SK-N-SH (cell line): ENCODE measurements around the gene SGTB. TPM values are rescaled to one million over a fixed set of nuclear protein-coding genes. Genes with fewer than 3 reads are reported as not detected.

Experiments used
- CTCF ChIA-PET: fragments of 300-600, 350-600 bp; formaldehyde crosslinking; extraction: SDS; loops from one replicate; lab custom pipeline; 2021; lab: Yijun Ruan, JAX
- POLR2A ChIA-PET: fragments of 350-600 bp; sonication (Branson Sonifier 250); formaldehyde crosslinking; extraction: SDS; loops from one replicate; lab custom pipeline; 2020; ENCODE audit warnings: antibody characterized with exemption, inconsistent platforms; lab: Yijun Ruan, JAX
- DNase-seq: peaks from one replicate; pipeline ENCODE4 v3.0.0; 2012
- H2AFZ ChIP-seq: fragments of 200-600 bp; sonication (generic); 2 replicates; pipeline ENCODE4 v1.8.1; 2016; ENCODE audit warnings: antibody characterized with exemption, mild to moderate bottlenecking, low read depth
- H3F3A ChIP-seq: fragments of 200-600 bp; sonication (generic); replicated peaks from 2 replicates; pipeline ENCODE3; 2016; ENCODE audit warnings: antibody characterized with exemption, mild to moderate bottlenecking; ENCODE audit not compliant: insufficient read depth
- H3K27ac ChIP-seq, 2 experiments: fragments of 200-500 bp in 1 of 2; fragments of 200-600 bp in 1 of 2; sonication (Bioruptor generic) in 1 of 2; sonication (generic), shearing (Covaris generic) in 1 of 2; 2 replicates each; pipeline versions ENCODE4 v1.5.1 to v1.6.1; 2014 to 2016; ENCODE audit warnings: low read depth in 2 of 2, inconsistent platforms in 1 of 2, low read length in 1 of 2, mild to moderate bottlenecking in 1 of 2, mixed read lengths in 1 of 2
- H3K27me3 ChIP-seq: fragments of 200-600 bp; sonication (generic), shearing (Covaris generic); 2 replicates; pipeline ENCODE4 v1.6.1; 2016; ENCODE audit warnings: mixed run types; ENCODE audit not compliant: insufficient read depth
- H3K36me3 ChIP-seq, 2 experiments: fragments of 200-500 bp in 1 of 2; fragments of 200-600 bp in 1 of 2; sonication (Bioruptor generic) in 1 of 2; sonication (generic) in 1 of 2; replicated peaks in 1 of 2; 2 replicates each; pipeline versions ENCODE3 to v1.5.1; 2014 to 2016; ENCODE audit warnings: low read length in 1 of 2, mild to moderate bottlenecking in 1 of 2; ENCODE audit not compliant: insufficient read depth in 2 of 2, control insufficient read depth in 1 of 2
- H3K4me1 ChIP-seq, 2 experiments: fragments of 200-500 bp in 1 of 2; fragments of 200-600 bp in 1 of 2; sonication (Bioruptor generic) in 1 of 2; sonication (generic), shearing (Covaris generic) in 1 of 2; 2 replicates each; pipeline versions ENCODE4 v1.5.1 to v1.6.1; 2014 to 2016; ENCODE audit warnings: low read depth in 1 of 2, low read length in 1 of 2, mixed run types in 1 of 2; ENCODE audit not compliant: insufficient read depth in 2 of 2, control insufficient read depth in 1 of 2
- H3K4me2 ChIP-seq: fragments of 200-600 bp; sonication (generic), shearing (Covaris generic); 2 replicates; pipeline ENCODE4 v1.6.1; 2017; ENCODE audit warnings: mixed run types
- H3K4me3 ChIP-seq, 2 experiments: fragments of 200-500 bp in 1 of 2; fragments of 200-600 bp in 1 of 2; sonication (Bioruptor generic) in 1 of 2; sonication (generic), shearing (Covaris generic) in 1 of 2; 2 replicates each; pipeline versions ENCODE4 v1.5.1 to v1.8.1; 2014 to 2016; ENCODE audit warnings: low read depth in 2 of 2, inconsistent platforms in 1 of 2, low read length in 1 of 2, mild to moderate bottlenecking in 1 of 2, mixed read lengths in 1 of 2, moderate library complexity in 1 of 2
- H3K79me2 ChIP-seq: fragments of 200-600 bp; sonication (generic); 2 replicates; pipeline ENCODE4 v1.8.1; 2017; ENCODE audit warnings: mild to moderate bottlenecking; ENCODE audit not compliant: insufficient read depth
- H3K9ac ChIP-seq: fragments of 200-600 bp; sonication (generic); 2 replicates; pipeline ENCODE4 v1.6.1; 2017; ENCODE audit warnings: mixed run types
- H3K9me2 ChIP-seq: fragments of 200-600 bp; sonication (generic); 2 replicates; pipeline ENCODE4 v1.6.1; 2017; ENCODE audit warnings: mixed run types
- H3K9me3 ChIP-seq: fragments of 200-600 bp; sonication (generic); 2 replicates; pipeline ENCODE4 v1.6.1; 2017; ENCODE audit warnings: mixed run types, mild to moderate bottlenecking, moderate library complexity
- H4K20me1 ChIP-seq: fragments of 200-600 bp; sonication (generic); 2 replicates; pipeline ENCODE4 v1.6.1; 2017; ENCODE audit warnings: mild to moderate bottlenecking, mixed run types; ENCODE audit not compliant: insufficient read depth
- CTCF ChIP-seq: fragments of 200-600 bp; sonication (generic); IDR thresholded peaks from 2 replicates; pipeline ENCODE4 v1.6.1; 2017; ENCODE audit warnings: antibody characterized with exemption, mild to moderate bottlenecking, moderate library complexity
- ELF1 ChIP-seq: IDR thresholded peaks from 2 replicates; pipeline ENCODE4 v1.4.0; 2012
- EP300 ChIP-seq, 2 experiments: IDR thresholded peaks; 2 replicates each; pipeline versions ENCODE4 v1.4.0 to v1.6.1; 2012; ENCODE audit warnings: borderline replicate concordance in 1 of 2, low read depth in 1 of 2, low read length in 1 of 2
- FOSL2 ChIP-seq: IDR thresholded peaks from 2 replicates; pipeline ENCODE4 v1.4.0; 2012; ENCODE audit warnings: low read depth, mild to moderate bottlenecking, moderate library complexity, borderline replicate concordance
- FOXJ3 ChIP-seq: sonication (generic); formaldehyde crosslinking; IDR thresholded peaks from 2 replicates; pipeline ENCODE4 v1.5.1; 2020; ENCODE audit warnings: mild to moderate bottlenecking, missing genetic modification reagents
- GABPA ChIP-seq: IDR thresholded peaks from 2 replicates; pipeline ENCODE4 v1.4.0; 2012; ENCODE audit warnings: low read depth, mild to moderate bottlenecking
- IRF3 ChIP-seq: fragments of 150-350 bp; IDR thresholded peaks from 2 replicates; pipeline ENCODE4 v1.6.1; 2016; ENCODE audit warnings: mild to moderate bottlenecking, low read depth, low read length
- MXI1 ChIP-seq: IDR thresholded peaks from 2 replicates; pipeline ENCODE4 v1.6.1; 2012; ENCODE audit warnings: mild to moderate bottlenecking, low read depth, low read length, improper control_type of control experiment
- NRF1 ChIP-seq: IDR thresholded peaks from 2 replicates; pipeline ENCODE4 v1.6.1; 2012; ENCODE audit warnings: low read depth, mild to moderate bottlenecking, low read length
- POLR2AphosphoS5 ChIP-seq: IDR thresholded peaks from 2 replicates; pipeline ENCODE4 v1.6.1; 2012; ENCODE audit warnings: low read depth, low read length
- RAD21 ChIP-seq: IDR thresholded peaks from 2 replicates; pipeline ENCODE4 v1.6.1; 2012; ENCODE audit warnings: mild to moderate bottlenecking, low read length
- RCOR1 ChIP-seq: fragments of 150-350 bp; IDR thresholded peaks from 2 replicates; pipeline ENCODE4 v1.6.1; 2017; ENCODE audit warnings: antibody characterized with exemption, low read length
- REST ChIP-seq: IDR thresholded peaks from 2 replicates; pipeline ENCODE4 v1.6.1; 2012; ENCODE audit warnings: mild to moderate bottlenecking, low read depth, low read length, moderate library complexity
- RXRA ChIP-seq: IDR thresholded peaks from 2 replicates; pipeline ENCODE4 v1.4.0; 2012; ENCODE audit warnings: low read depth, mild to moderate bottlenecking, borderline replicate concordance
- SIN3A ChIP-seq: IDR thresholded peaks from 2 replicates; pipeline ENCODE4 v1.6.1; 2012; ENCODE audit warnings: low read depth, mild to moderate bottlenecking, low read length, moderate library complexity, borderline replicate concordance
- SMC3 ChIP-seq: IDR thresholded peaks from 2 replicates; pipeline ENCODE4 v1.6.1; 2012; ENCODE audit warnings: low read depth, low read length, improper control_type of control experiment
- TEAD4 ChIP-seq: IDR thresholded peaks from 2 replicates; pipeline ENCODE4 v1.4.0; 2012; ENCODE audit warnings: mild to moderate bottlenecking, borderline replicate concordance; ENCODE audit not compliant: insufficient read depth
- USF1 ChIP-seq: IDR thresholded peaks from 2 replicates; pipeline ENCODE4 v1.4.0; 2012; ENCODE audit warnings: low read depth, borderline replicate concordance
- USF2 ChIP-seq: fragments of 150-350 bp; IDR thresholded peaks from 2 replicates; pipeline ENCODE4 v1.6.1; 2017; ENCODE audit warnings: antibody characterized with exemption, low read length, low read depth, borderline replicate concordance
- ZBTB33 ChIP-seq: IDR thresholded peaks from 2 replicates; pipeline ENCODE4 v1.4.0; 2012; ENCODE audit warnings: low read depth, borderline replicate concordance
- WGBS: methylation state at CpG from one replicate; pipeline ENCODE4 v1.1.6; 2017; ENCODE audit warnings: low lambda C conversion rate; 5-methylcytosine and 5-hydroxymethylcytosine counted together
- polyA plus RNA-seq, 3 experiments: library from polyadenylated mRNA; depleted of rRNA; stranded (reverse); fragments of >200 nt; gene quantifications; 2 replicates each; pipeline ENCODE4 v1.2.3, GENCODE V29; 2012

The SGTB gene
- polyA plus RNA-seq, 1 of the 3 experiments (the other 2 are of a cell fraction), result 3.5 TPM

GRCh38 chr5:65767565-65767964, 45.7 kb upstream of the SGTB start:
- no peaks in the 10 kb centered on the region for H3K9me2 ChIP-seq
- H3K4me1 ChIP-seq, result peaks cover 0 to 12% of the 10 kb centered on the region in 2 experiments; a peak in 2 of 4 replicates
- no peak for DNase-seq
- no peaks in the 10 kb centered on the region for H3K9me3 ChIP-seq
- no peak overlapping the region for H3K4me2 ChIP-seq
- no peaks in the 10 kb centered on the region for H3K79me2 ChIP-seq
- no peak overlapping the region for H3K9ac ChIP-seq
- H3K4me3 ChIP-seq, result no peak overlapping the region
- H4K20me1 ChIP-seq, result no peaks in the 10 kb centered on the region
- H3K27ac ChIP-seq, result no peak overlapping the region
- CTCF ChIA-PET, result no interaction called here
- H3F3A ChIP-seq, result peaks cover 24% of the 10 kb centered on the region
- no peaks in the 10 kb centered on the region for H3K27me3 ChIP-seq
- 100% methylated on average over 1 of the region's 1 CpG for WGBS
- POLR2A ChIA-PET, result no interaction called here
- peaks cover 7 to 17% of the 10 kb centered on the region in 2 experiments for H3K36me3 ChIP-seq
- TF ChIP-seq USF1 (no peak), IRF3 (no peak), ELF1 (no peak), SIN3A (no peak), USF2 (no peak), FOSL2 (no peak), MXI1 (no peak), GABPA (no peak), RAD21 (no peak), POLR2AphosphoS5 (no peak), REST (no peak), RCOR1 (no peak), NRF1 (no peak), TEAD4 (no peak), SMC3 (no peak), EP300 (IDR thresholded peaks at IDR 0.05; ENCODE audit: borderline replicate concordance in 1 of 2, low read depth in 1 of 2, low read length in 1 of 2) (no peak), CTCF (no peak), RXRA (no peak), FOXJ3 (CRISPR knock-in tag) (no peak), ZBTB33 (no peak)
- TF ChIP-seq, all 33 proteins: peak for 0
- H2AFZ ChIP-seq, result no peak overlapping the region
